Measurements from ENCODE around the gene STMN1.

GRCh38 chr1:25854554-25854953 is 51.7 kb downstream of the STMN1 start:
- TF ChIP-seq CTCF (IDR thresholded peaks at IDR 0.05) (no peak), POLR2A (IDR thresholded peaks at IDR 0.05) (no peak)

All from lower leg skin (tissue), 3 donors.